ENCODE data around the gene MIPOL1. TPM values are rescaled to one million over a fixed set of nuclear protein-coding genes. Genes with fewer than 3 reads are reported as not detected.

Gene MIPOL1
- total and polyA plus RNA-seq, 2 of the 13 experiments (the other 11 are each of a cell fraction or from before 2014, with no cell fraction given), result 8.6 to 34.2 TPM

DNA sequence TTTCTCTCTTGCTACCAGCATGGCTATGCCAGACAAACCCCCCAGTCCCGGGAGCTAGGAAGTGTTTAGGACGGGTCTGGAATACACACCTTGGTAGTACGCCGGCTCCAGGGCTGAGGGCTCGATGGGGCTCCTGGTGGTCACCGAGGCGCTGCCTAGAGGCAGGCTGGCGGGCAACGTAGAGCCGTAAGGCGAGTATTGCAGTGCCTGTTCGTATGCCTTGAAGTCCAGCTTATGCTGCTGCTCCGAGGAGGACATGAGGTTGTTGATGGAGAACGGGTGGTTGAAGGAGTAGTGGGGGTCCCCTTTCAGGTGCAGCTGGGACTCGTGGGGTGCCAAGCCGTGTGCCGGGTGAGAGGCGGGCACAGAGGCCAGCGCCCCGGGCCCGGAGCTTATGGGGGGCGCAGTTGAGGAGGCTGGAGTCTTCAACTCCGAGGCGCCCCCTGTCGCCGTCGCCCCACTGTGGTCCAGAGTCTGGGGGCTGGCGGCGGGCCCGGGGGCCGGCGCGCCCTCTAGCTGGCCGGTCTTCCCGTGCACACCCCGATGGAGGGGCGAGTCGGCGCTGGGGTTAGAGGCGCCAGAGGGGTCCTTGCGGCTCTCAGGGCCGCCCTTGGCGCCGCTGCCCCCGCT, 393.7 kb downstream of the MIPOL1 start (continued):
- TF ChIP-seq, protein P1, sequence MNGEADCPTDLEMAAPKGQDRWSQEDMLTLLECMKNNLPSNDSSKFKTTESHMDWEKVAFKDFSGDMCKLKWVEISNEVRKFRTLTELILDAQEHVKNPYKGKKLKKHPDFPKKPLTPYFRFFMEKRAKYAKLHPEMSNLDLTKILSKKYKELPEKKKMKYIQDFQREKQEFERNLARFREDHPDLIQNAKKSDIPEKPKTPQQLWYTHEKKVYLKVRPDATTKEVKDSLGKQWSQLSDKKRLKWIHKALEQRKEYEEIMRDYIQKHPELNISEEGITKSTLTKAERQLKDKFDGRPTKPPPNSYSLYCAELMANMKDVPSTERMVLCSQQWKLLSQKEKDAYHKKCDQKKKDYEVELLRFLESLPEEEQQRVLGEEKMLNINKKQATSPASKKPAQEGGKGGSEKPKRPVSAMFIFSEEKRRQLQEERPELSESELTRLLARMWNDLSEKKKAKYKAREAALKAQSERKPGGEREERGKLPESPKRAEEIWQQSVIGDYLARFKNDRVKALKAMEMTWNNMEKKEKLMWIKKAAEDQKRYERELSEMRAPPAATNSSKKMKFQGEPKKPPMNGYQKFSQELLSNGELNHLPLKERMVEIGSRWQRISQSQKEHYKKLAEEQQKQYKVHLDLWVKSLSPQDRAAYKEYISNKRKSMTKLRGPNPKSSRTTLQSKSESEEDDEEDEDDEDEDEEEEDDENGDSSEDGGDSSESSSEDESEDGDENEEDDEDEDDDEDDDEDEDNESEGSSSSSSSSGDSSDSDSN (CRISPR knock-in tag; IDR thresholded peaks at IDR 0.05), result no peak
- TF ChIP-seq NR1H2 (CRISPR knock-in tag; IDR thresholded peaks at IDR 0.05; ENCODE audit: borderline replicate concordance, low read depth), result peak; percentile 23; the same call in 1 of the 2 replicates
- no peak for TF ChIP-seq TEF (CRISPR knock-in tag; IDR thresholded peaks at IDR 0.05)
- TF ChIP-seq ZFP36 (IDR thresholded peaks at IDR 0.05; ENCODE audit: borderline replicate concordance, low read depth, low read length, partially characterized antibody), result no peak
- TF ChIP-seq ARNT2 (CRISPR knock-in tag; IDR thresholded peaks at IDR 0.05; ENCODE audit: low read depth), result no peak
- TF ChIP-seq RFX3 (CRISPR knock-in tag; IDR thresholded peaks at IDR 0.05), result no peak
- TF ChIP-seq MATR3 (CRISPR knock-in tag; IDR thresholded peaks at IDR 0.05), result no peak
- TF ChIP-seq ZNF549 (CRISPR knock-in tag; IDR thresholded peaks at IDR 0.05), result no peak
- no peak for TF ChIP-seq MIXL1 (CRISPR knock-in tag; IDR thresholded peaks at IDR 0.05)
- no peak for TF ChIP-seq ZFP90 (CRISPR knock-in tag; IDR thresholded peaks at IDR 0.05; ENCODE audit: borderline replicate concordance)
- TF ChIP-seq PCBP1 (IDR thresholded peaks at IDR 0.05; ENCODE audit: borderline replicate concordance, low read depth, low read length), result no peak
- no peak for TF ChIP-seq ZNF772 (CRISPR knock-in tag; IDR thresholded peaks at IDR 0.05)
- no peak for TF ChIP-seq ZNF142 (CRISPR knock-in tag; IDR thresholded peaks at IDR 0.05)
- TF ChIP-seq, protein P2, sequence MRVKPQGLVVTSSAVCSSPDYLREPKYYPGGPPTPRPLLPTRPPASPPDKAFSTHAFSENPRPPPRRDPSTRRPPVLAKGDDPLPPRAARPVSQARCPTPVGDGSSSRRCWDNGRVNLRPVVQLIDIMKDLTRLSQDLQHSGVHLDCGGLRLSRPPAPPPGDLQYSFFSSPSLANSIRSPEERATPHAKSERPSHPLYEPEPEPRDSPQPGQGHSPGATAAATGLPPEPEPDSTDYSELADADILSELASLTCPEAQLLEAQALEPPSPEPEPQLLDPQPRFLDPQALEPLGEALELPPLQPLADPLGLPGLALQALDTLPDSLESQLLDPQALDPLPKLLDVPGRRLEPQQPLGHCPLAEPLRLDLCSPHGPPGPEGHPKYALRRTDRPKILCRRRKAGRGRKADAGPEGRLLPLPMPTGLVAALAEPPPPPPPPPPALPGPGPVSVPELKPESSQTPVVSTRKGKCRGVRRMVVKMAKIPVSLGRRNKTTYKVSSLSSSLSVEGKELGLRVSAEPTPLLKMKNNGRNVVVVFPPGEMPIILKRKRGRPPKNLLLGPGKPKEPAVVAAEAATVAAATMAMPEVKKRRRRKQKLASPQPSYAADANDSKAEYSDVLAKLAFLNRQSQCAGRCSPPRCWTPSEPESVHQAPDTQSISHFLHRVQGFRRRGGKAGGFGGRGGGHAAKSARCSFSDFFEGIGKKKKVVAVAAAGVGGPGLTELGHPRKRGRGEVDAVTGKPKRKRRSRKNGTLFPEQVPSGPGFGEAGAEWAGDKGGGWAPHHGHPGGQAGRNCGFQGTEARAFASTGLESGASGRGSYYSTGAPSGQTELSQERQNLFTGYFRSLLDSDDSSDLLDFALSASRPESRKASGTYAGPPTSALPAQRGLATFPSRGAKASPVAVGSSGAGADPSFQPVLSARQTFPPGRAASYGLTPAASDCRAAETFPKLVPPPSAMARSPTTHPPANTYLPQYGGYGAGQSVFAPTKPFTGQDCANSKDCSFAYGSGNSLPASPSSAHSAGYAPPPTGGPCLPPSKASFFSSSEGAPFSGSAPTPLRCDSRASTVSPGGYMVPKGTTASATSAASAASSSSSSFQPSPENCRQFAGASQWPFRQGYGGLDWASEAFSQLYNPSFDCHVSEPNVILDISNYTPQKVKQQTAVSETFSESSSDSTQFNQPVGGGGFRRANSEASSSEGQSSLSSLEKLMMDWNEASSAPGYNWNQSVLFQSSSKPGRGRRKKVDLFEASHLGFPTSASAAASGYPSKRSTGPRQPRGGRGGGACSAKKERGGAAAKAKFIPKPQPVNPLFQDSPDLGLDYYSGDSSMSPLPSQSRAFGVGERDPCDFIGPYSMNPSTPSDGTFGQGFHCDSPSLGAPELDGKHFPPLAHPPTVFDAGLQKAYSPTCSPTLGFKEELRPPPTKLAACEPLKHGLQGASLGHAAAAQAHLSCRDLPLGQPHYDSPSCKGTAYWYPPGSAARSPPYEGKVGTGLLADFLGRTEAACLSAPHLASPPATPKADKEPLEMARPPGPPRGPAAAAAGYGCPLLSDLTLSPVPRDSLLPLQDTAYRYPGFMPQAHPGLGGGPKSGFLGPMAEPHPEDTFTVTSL (CRISPR knock-in tag; IDR thresholded peaks at IDR 0.05; ENCODE audit: borderline replicate concordance), result no peak
